Mononuclear cell (primary cell): ENCODE data around the gene WFDC1. TPM values are rescaled to one million over a fixed set of nuclear protein-coding genes. Genes with fewer than 3 reads are reported as not detected.

Source experiments
- H3K27me3 ChIP-seq: 2 replicates; pipeline ENCODE4 v1.6.0; 2011; ENCODE audit warnings: low read length, control low read depth; ENCODE audit not compliant: insufficient read depth
- H3K4me1 ChIP-seq: 2 replicates; pipeline ENCODE4 v1.5.1; 2011; ENCODE audit warnings: mild to moderate bottlenecking, low read length, control low read depth; ENCODE audit not compliant: insufficient read depth
- H3K4me3 ChIP-seq: 2 replicates; pipeline ENCODE4 v1.5.1; 2011; ENCODE audit warnings: mild to moderate bottlenecking, low read length, moderate library complexity
- H3K9me3 ChIP-seq: 2 replicates; pipeline ENCODE4 v1.5.1; 2011; ENCODE audit warnings: low read depth, mild to moderate bottlenecking, control low read depth, low read length
- total RNA-seq: library from RNA; depleted of rRNA; stranded (reverse); fragments of >200 nt; gene quantifications from one replicate; pipeline ENCODE4 v1.2.3, GENCODE V29; 2012

WFDC1 gene
- total RNA-seq = 0.10 TPM

- no peaks in the 10 kb centered on the region for H3K27me3 ChIP-seq
- H3K4me1 ChIP-seq = peaks cover 15% of the 10 kb centered on the region
- no peak within 1 kb of the TSS for H3K4me3 ChIP-seq
- no peaks in the 10 kb centered on the region for H3K9me3 ChIP-seq
Measured at GRCh38 chr16:84294531-84295142, at the start of gene WFDC1. Gene WFDC1 (plus strand): TSS chr16:84294878. CDS start chr16:84294972, 94 bp downstream.

GRCh38 chr16:84245956-84246678, 48.6 kb upstream of the WFDC1 start:
- Histone ChIP-seq H3K9me3 (no peaks in the 10 kb centered on the region), H3K4me3 (no peak overlapping the region), H3K27me3 (peaks cover 5% of the 10 kb centered on the region), H3K4me1 (no peaks in the 10 kb centered on the region)

- Histone ChIP-seq H3K27me3 (peaks cover 4% of the 10 kb centered on the region), H3K4me3 (no peak overlapping the region), H3K4me1 (no peaks in the 10 kb centered on the region), H3K9me3 (no peaks in the 10 kb centered on the region)
Measured at GRCh38 chr16:84246679-84247077, 48.0 kb upstream of the WFDC1 start.

GRCh38 chr16:84247331-84247730, 47.3 kb upstream of the WFDC1 start:
- H3K9me3 ChIP-seq = no peaks in the 10 kb centered on the region

GRCh38 chr16:84247844-84248243, 46.8 kb upstream of the WFDC1 start:
- no peaks in the 10 kb centered on the region for H3K4me1 ChIP-seq
- no peaks in the 10 kb centered on the region for H3K9me3 ChIP-seq
- no peaks in the 10 kb centered on the region for H3K27me3 ChIP-seq
- H3K4me3 ChIP-seq = no peak overlapping the region

More at GRCh38 chr16:84247331-84247730, 47.3 kb upstream of the WFDC1 start:
- Histone ChIP-seq H3K4me1 (no peaks in the 10 kb centered on the region), H3K4me3 (no peak overlapping the region), H3K27me3 (peaks cover 2% of the 10 kb centered on the region)

GRCh38 chr16:84252184-84252583, 42.5 kb upstream of the WFDC1 start:
- no peaks in the 10 kb centered on the region for H3K27me3 ChIP-seq
- no peaks in the 10 kb centered on the region for H3K9me3 ChIP-seq
- H3K4me3 ChIP-seq = no peak overlapping the region
- no peaks in the 10 kb centered on the region for H3K4me1 ChIP-seq

- Histone ChIP-seq H3K27me3 (no peaks in the 10 kb centered on the region), H3K9me3 (no peaks in the 10 kb centered on the region), H3K4me3 (no peak overlapping the region), H3K4me1 (no peaks in the 10 kb centered on the region)
Measured at GRCh38 chr16:84253173-84253572, 41.5 kb upstream of the WFDC1 start.

GRCh38 chr16:84254062-84254461, 40.6 kb upstream of the WFDC1 start:
- Histone ChIP-seq H3K4me1 (no peaks in the 10 kb centered on the region), H3K27me3 (no peaks in the 10 kb centered on the region), H3K4me3 (no peak overlapping the region), H3K9me3 (no peaks in the 10 kb centered on the region)

GRCh38 chr16:84255050-84255810, 39.4 kb upstream of the WFDC1 start:
- H3K4me1 ChIP-seq = no peaks in the 10 kb centered on the region
- no peak overlapping the region for H3K4me3 ChIP-seq
- H3K27me3 ChIP-seq = no peaks in the 10 kb centered on the region
- H3K9me3 ChIP-seq = no peaks in the 10 kb centered on the region

- H3K4me3 ChIP-seq = no peak overlapping the region
- no peaks in the 10 kb centered on the region for H3K4me1 ChIP-seq
- no peaks in the 10 kb centered on the region for H3K9me3 ChIP-seq
- no peaks in the 10 kb centered on the region for H3K27me3 ChIP-seq
Measured at GRCh38 chr16:84258266-84258665, 36.4 kb upstream of the WFDC1 start.

GRCh38 chr16:84259691-84260090, 35.0 kb upstream of the WFDC1 start:
- H3K9me3 ChIP-seq = no peaks in the 10 kb centered on the region

GRCh38 chr16:84260766-84261554, 33.7 kb upstream of the WFDC1 start:
- Histone ChIP-seq H3K4me1 (no peaks in the 10 kb centered on the region), H3K4me3 (no peak overlapping the region), H3K9me3 (no peaks in the 10 kb centered on the region), H3K27me3 (no peaks in the 10 kb centered on the region)

More at GRCh38 chr16:84259691-84260090, 35.0 kb upstream of the WFDC1 start:
- H3K27me3 ChIP-seq = no peaks in the 10 kb centered on the region
- H3K4me3 ChIP-seq = no peak overlapping the region
- no peaks in the 10 kb centered on the region for H3K4me1 ChIP-seq

- Histone ChIP-seq H3K4me3 (no peak overlapping the region), H3K27me3 (no peaks in the 10 kb centered on the region), H3K9me3 (no peaks in the 10 kb centered on the region), H3K4me1 (no peaks in the 10 kb centered on the region)
Measured at GRCh38 chr16:84262031-84262430, 32.6 kb upstream of the WFDC1 start.

GRCh38 chr16:84262939-84263338, 31.7 kb upstream of the WFDC1 start:
- Histone ChIP-seq H3K4me1 (no peaks in the 10 kb centered on the region), H3K4me3 (no peak overlapping the region), H3K27me3 (no peaks in the 10 kb centered on the region), H3K9me3 (no peaks in the 10 kb centered on the region)

GRCh38 chr16:84266451-84266850, 28.2 kb upstream of the WFDC1 start:
- no peak overlapping the region for H3K4me3 ChIP-seq
- no peaks in the 10 kb centered on the region for H3K9me3 ChIP-seq
- no peaks in the 10 kb centered on the region for H3K27me3 ChIP-seq
- H3K4me1 ChIP-seq = no peaks in the 10 kb centered on the region
